ENCODE results near the gene GAS2L1. TPM values are rescaled to one million over a fixed set of nuclear protein-coding genes. Genes with fewer than 3 reads are reported as not detected.

Gene GAS2L1
- polyA plus RNA-seq, 5 donors = 5.2 to 11.1 (median 7.2) TPM

Other genes starting within 250 kb of the GAS2L1 start
- 1 to 10 TPM in 2 of 5 donors, under 1 TPM in 3; 0.75 to 1.6 (median 0.98) TPM for gene C22orf31, start 244.8 kb upstream of the GAS2L1 start, polyA plus RNA-seq (ENCODE audit: insufficient read depth in 1 of 5, insufficient read length in 5 of 5, low replicate concordance in 1 of 5)
- gene KREMEN1, start 233.6 kb upstream of the GAS2L1 start, polyA plus RNA-seq (ENCODE audit: insufficient read depth in 1 of 5, insufficient read length in 5 of 5, low replicate concordance in 1 of 5) = 10 to 100 TPM; 25.1 to 43.9 (median 33.8) TPM
- gene EMID1, start 100.8 kb upstream of the GAS2L1 start, polyA plus RNA-seq (ENCODE audit: insufficient read depth in 1 of 5, insufficient read length in 5 of 5, low replicate concordance in 1 of 5) = 100 to 1,000 TPM in 1 of 5 donors, 10 to 100 TPM in 4; 66.2 to 124 (median 89.7) TPM
- 10 to 100 TPM; 23.2 to 48.0 (median 33.5) TPM for gene RHBDD3, start 38.7 kb upstream of the GAS2L1 start, polyA plus RNA-seq (ENCODE audit: insufficient read depth in 1 of 5, insufficient read length in 5 of 5, low replicate concordance in 1 of 5)
- 100 to 1,000 TPM; 313 to 369 (median 340) TPM for gene EWSR1, start 38.4 kb upstream of the GAS2L1 start, polyA plus RNA-seq (ENCODE audit: insufficient read depth in 1 of 5, insufficient read length in 5 of 5, low replicate concordance in 1 of 5)
- under 1 TPM in 4 of 5 donors, not detected in 1; 0.33 to 0.64 (median 0.39) TPM for gene RASL10A, start 9.0 kb downstream of the GAS2L1 start, polyA plus RNA-seq (ENCODE audit: insufficient read depth in 1 of 5, insufficient read length in 5 of 5, low replicate concordance in 1 of 5)
- 10 to 100 TPM; 27.6 to 39.1 (median 33.7) TPM for gene AP1B1, start 81.9 kb downstream of the GAS2L1 start, polyA plus RNA-seq (ENCODE audit: insufficient read depth in 1 of 5, insufficient read length in 5 of 5, low replicate concordance in 1 of 5)
- under 1 TPM in 2 of 5 donors, not detected in 3; 0.12 to 0.38 TPM for gene RFPL1, start 131.9 kb downstream of the GAS2L1 start, polyA plus RNA-seq (ENCODE audit: insufficient read depth in 1 of 5, insufficient read length in 5 of 5, low replicate concordance in 1 of 5)
- gene NEFH, start 173.6 kb downstream of the GAS2L1 start, polyA plus RNA-seq (ENCODE audit: insufficient read depth in 1 of 5, insufficient read length in 5 of 5, low replicate concordance in 1 of 5) = 1 to 10 TPM; 3.5 to 5.6 (median 4.5) TPM
- gene THOC5, start 247.1 kb downstream of the GAS2L1 start, polyA plus RNA-seq (ENCODE audit: insufficient read depth in 1 of 5, insufficient read length in 5 of 5, low replicate concordance in 1 of 5) = 10 to 100 TPM; 27.2 to 45.9 (median 35.6) TPM

All from right lung (tissue), 5 donors.